K562 (cell line): Measurements from ENCODE around the gene TARM1. TPM values are rescaled to one million over a fixed set of nuclear protein-coding genes. Genes with fewer than 3 reads are reported as not detected.

Experiments
- CLOCK ChIP-seq: fragments of 250-450 bp; sonication (Bioruptor Pico); IDR thresholded peaks from 2 replicates; pipeline ENCODE4 v1.4.0; 2020; ENCODE audit warnings: mild to moderate bottlenecking, moderate library complexity, borderline replicate concordance
- MAFK ChIP-seq: IDR thresholded peaks from 2 replicates; pipeline ENCODE4 v1.6.1; 2011; ENCODE audit warnings: low read length, improper control_type of control experiment
- NBN ChIP-seq: fragments of 450-650 bp; IDR thresholded peaks from 2 replicates; pipeline ENCODE4 v1.6.1; 2016; ENCODE audit warnings: low read depth, mild to moderate bottlenecking
- ZFP30 ChIP-seq: fragments of 250-450 bp; sonication (Bioruptor Pico); IDR thresholded peaks from 2 replicates; pipeline ENCODE4 v1.8.0; 2022; ENCODE audit warnings: moderate library complexity, mild to moderate bottlenecking, inconsistent platforms, borderline replicate concordance
- polyA plus RNA-seq, 8 experiments: library from polyadenylated mRNA; depleted of rRNA in 4 of 8; stranded (reverse) in 5 of 8; unstranded in 3 of 8; fragments of >200 nt; fragmentation: Nextera tagmentation in 2 of 8; fragmentation: Illumina TruSeq in 1 of 8; extraction: Ambion mirVana in 2 of 8; extraction: Trizol in 1 of 8; gene quantifications; 2 replicates each; pipeline versions ENCODE4 v1.2.1 to v1.2.3, GENCODE V29; 2011 to 2014; ENCODE audit warnings: inconsistent platforms in 1 of 8, missing spikeins in 1 of 8
- total RNA-seq, 7 experiments: library from RNA; depleted of rRNA in 6 of 7; stranded (reverse); fragments of >200 nt in 6 of 7; fragmentation: Illumina TruSeq in 2 of 7; extraction: Trizol in 2 of 7; gene quantifications; 2 replicates each; pipeline versions ENCODE4 v1.2.1 to v1.2.3, GENCODE V29; 2011 to 2021; ENCODE audit warnings: low replicate concordance in 1 of 7

Gene TARM1
- total and polyA plus RNA-seq, 9 of the 15 experiments (the other 6 are each of a cell fraction or from before 2014, with no cell fraction given), result not detected

GRCh38 chr19:54035215-54036178 lies 45.7 kb downstream of the TARM1 start (continued):
- TF ChIP-seq CLOCK (CRISPR knock-in tag) (no peak), MAFK (no peak), NBN (no peak), ZFP30 (CRISPR knock-in tag) (no peak)
